A673 (cell line): ENCODE results near the gene HARBI1. TPM values are rescaled to one million over a fixed set of nuclear protein-coding genes. Genes with fewer than 3 reads are reported as not detected.
A peak's percentile ranks its signal among the peaks of the same experiment; 100 is the strongest.

ENCODE experiments used
- BruUV-seq: library from RNA; stranded (reverse); fragments of 400-500 nt; replicated peaks from 2 replicates; lab custom pipeline; 2021; lab: Mats Ljungman, UMichigan
- CTCF ChIA-PET: fragments of 300-600 bp; sonication (Branson Sonifier 250); formaldehyde crosslinking; loops from one replicate; lab custom pipeline; 2022; ENCODE audit warnings: antibody characterized with exemption; lab: Charles Lee
- POLR2A ChIA-PET: fragments of 300-600 bp; sonication (Branson Sonifier 250); formaldehyde crosslinking; loops from one replicate; lab custom pipeline; 2022; ENCODE audit warnings: antibody characterized with exemption; ENCODE audit not compliant: low non-redundant PET; lab: Charles Lee
- DNase-seq: peaks from one replicate; pipeline ENCODE4 v3.0.0-alpha.2; 2015; ENCODE audit warnings: low spot score
- H3K27ac ChIP-seq: fragments of 200-600 bp; sonication (generic); 2 replicates; pipeline ENCODE4 v1.5.1; 2016; ENCODE audit warnings: mixed run types, low read depth, mild to moderate bottlenecking, mixed read lengths, antibody characterized with exemption, low read length; ENCODE audit not compliant: poor library complexity, severe bottlenecking
- H3K27me3 ChIP-seq: fragments of 200-600 bp; sonication (generic); replicated peaks from 2 replicates; pipeline ENCODE4 v1.6.1; 2017; ENCODE audit warnings: mixed run types, low read depth, mild to moderate bottlenecking, mixed read lengths, antibody characterized with exemption, low read length; ENCODE audit not compliant: insufficient read depth, poor library complexity
- H3K36me3 ChIP-seq: fragments of 200-600 bp; sonication (generic); 2 replicates; pipeline ENCODE4 v1.6.1; 2016; ENCODE audit warnings: mixed run types, mild to moderate bottlenecking, mixed read lengths, antibody characterized with exemption, low read length; ENCODE audit not compliant: insufficient read depth, poor library complexity, severe bottlenecking
- H3K4me1 ChIP-seq: fragments of 200-600 bp; sonication (generic); 2 replicates; pipeline ENCODE4 v1.6.1; 2017; ENCODE audit warnings: mixed run types, mild to moderate bottlenecking, mixed read lengths, antibody characterized with exemption, low read length; ENCODE audit not compliant: insufficient read depth, poor library complexity, severe bottlenecking
- H3K4me3 ChIP-seq: fragments of 200-600 bp; sonication (generic); 2 replicates; pipeline ENCODE4 v1.5.1; 2016; ENCODE audit warnings: low read depth, mixed run types, mild to moderate bottlenecking, mixed read lengths, low read length; ENCODE audit not compliant: poor library complexity, severe bottlenecking
- H3K9me3 ChIP-seq: fragments of 200-600 bp; sonication (generic); 2 replicates; pipeline ENCODE4 v1.6.1; 2016; ENCODE audit warnings: mixed run types, low read depth, mild to moderate bottlenecking, mixed read lengths, antibody characterized with exemption, low read length; ENCODE audit not compliant: poor library complexity, severe bottlenecking
- EZH2 ChIP-seq: fragments of 200-600 bp; sonication (generic); IDR thresholded peaks from 2 replicates; pipeline ENCODE4 v1.6.1; 2017; ENCODE audit warnings: borderline replicate concordance, low read depth, mild to moderate bottlenecking, mixed read lengths, antibody characterized with exemption, low read length; ENCODE audit not compliant: poor library complexity, severe bottlenecking
- intact Hi-C: fragments of 100-400 bp; cut with micrococcal nuclease; formaldehyde crosslinking; loops from one replicate; pipeline ENCODE4 v1.10.0; 2022; ENCODE audit not compliant: unreplicated experiment
- total RNA-seq: library from RNA; stranded (reverse); gene quantifications from 2 replicates; pipeline ENCODE4 v1.2.3, GENCODE V29; 2021
- TF ChIP-seq, protein P1 (sequence below): fragments of 300-800, 200-600 bp; sonication (generic); conservative IDR thresholded peaks from 2 replicates; pipeline ENCODE4 v1.5.1; 2017; ENCODE audit warnings: low read depth, mild to moderate bottlenecking, antibody characterized with exemption, low read length, moderate library complexity, mixed read lengths

Gene HARBI1
- total RNA-seq, 1 experiment from 2014 or later, result 11.6 TPM

- H3K9me3 ChIP-seq, result no peaks in the 10 kb centered on the region
- CTCF ChIA-PET, result no interaction called here
- TF ChIP-seq, protein P1, sequence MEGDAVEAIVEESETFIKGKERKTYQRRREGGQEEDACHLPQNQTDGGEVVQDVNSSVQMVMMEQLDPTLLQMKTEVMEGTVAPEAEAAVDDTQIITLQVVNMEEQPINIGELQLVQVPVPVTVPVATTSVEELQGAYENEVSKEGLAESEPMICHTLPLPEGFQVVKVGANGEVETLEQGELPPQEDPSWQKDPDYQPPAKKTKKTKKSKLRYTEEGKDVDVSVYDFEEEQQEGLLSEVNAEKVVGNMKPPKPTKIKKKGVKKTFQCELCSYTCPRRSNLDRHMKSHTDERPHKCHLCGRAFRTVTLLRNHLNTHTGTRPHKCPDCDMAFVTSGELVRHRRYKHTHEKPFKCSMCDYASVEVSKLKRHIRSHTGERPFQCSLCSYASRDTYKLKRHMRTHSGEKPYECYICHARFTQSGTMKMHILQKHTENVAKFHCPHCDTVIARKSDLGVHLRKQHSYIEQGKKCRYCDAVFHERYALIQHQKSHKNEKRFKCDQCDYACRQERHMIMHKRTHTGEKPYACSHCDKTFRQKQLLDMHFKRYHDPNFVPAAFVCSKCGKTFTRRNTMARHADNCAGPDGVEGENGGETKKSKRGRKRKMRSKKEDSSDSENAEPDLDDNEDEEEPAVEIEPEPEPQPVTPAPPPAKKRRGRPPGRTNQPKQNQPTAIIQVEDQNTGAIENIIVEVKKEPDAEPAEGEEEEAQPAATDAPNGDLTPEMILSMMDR, result no peak
- TF ChIP-seq EZH2, result no peak
- H3K36me3 ChIP-seq, result peaks cover 18% of the 10 kb centered on the region
- no peak overlapping the region for H3K27ac ChIP-seq
- H3K4me3 ChIP-seq, result no peak overlapping the region
- intact Hi-C loops, result no loop called here
- no TSS peak for BruUV-seq
- no peaks in the 10 kb centered on the region for H3K4me1 ChIP-seq
- no peaks in the 10 kb centered on the region for H3K27me3 ChIP-seq
- POLR2A ChIA-PET, result no interaction called here
- DNase-seq, result no peak
Observed at GRCh38 chr11:46628961-46629360, 11.9 kb upstream of the HARBI1 start.

GRCh38 chr11:46625406-46625805, 8.4 kb upstream of the HARBI1 start:
- TF ChIP-seq, protein P1, result no peak
- TF ChIP-seq EZH2, result no peak
- Histone ChIP-seq H3K4me1 (no peaks in the 10 kb centered on the region), H3K27me3 (no peaks in the 10 kb centered on the region), H3K9me3 (no peaks in the 10 kb centered on the region), H3K27ac (no peak overlapping the region), H3K36me3 (peaks cover 25% of the 10 kb centered on the region), H3K4me3 (no peak overlapping the region)
- no TSS peak for BruUV-seq
- intact Hi-C loops, result no loop called here
- DNase-seq, result no peak
- POLR2A ChIA-PET, result no interaction called here
- CTCF ChIA-PET, result interaction anchor here (0.5 kb wide), 1 partner anchor 23 kb away, joined by 7 read pairs; no protein-coding TSS in a partner anchor

GRCh38 chr11:46618837-46619236, 1.8 kb upstream of the HARBI1 start:
- peaks cover 23% of the 10 kb centered on the region for H3K4me1 ChIP-seq
- H3K27ac ChIP-seq, result peak overlapping the region; percentile 21
- intact Hi-C loops, result loop anchor here (2.0 kb wide), 1 partner anchor 230 kb away; no protein-coding TSS in a partner anchor
- CTCF ChIA-PET, result interaction anchor here (0.6 kb wide), 1 partner anchor 526 kb away, joined by 3 read pairs; no protein-coding TSS in a partner anchor
- peaks cover 14% of the 10 kb centered on the region for H3K36me3 ChIP-seq
- H3K27me3 ChIP-seq, result no peaks in the 10 kb centered on the region
- no peaks in the 10 kb centered on the region for H3K9me3 ChIP-seq
- peak overlapping the region; percentile 65 for H3K4me3 ChIP-seq
- POLR2A ChIA-PET, result no interaction called here
- no TSS peak for BruUV-seq
- TF ChIP-seq, protein P1, result no peak
- no peak for TF ChIP-seq EZH2
- no peak for DNase-seq
